ENCODE results near the gene XG.
"Not testable (repeated sequence)": the region's sequence is repeated elsewhere in the genome, so short reads cannot be mapped to it uniquely, and the experiment has no call there.

DNA sequence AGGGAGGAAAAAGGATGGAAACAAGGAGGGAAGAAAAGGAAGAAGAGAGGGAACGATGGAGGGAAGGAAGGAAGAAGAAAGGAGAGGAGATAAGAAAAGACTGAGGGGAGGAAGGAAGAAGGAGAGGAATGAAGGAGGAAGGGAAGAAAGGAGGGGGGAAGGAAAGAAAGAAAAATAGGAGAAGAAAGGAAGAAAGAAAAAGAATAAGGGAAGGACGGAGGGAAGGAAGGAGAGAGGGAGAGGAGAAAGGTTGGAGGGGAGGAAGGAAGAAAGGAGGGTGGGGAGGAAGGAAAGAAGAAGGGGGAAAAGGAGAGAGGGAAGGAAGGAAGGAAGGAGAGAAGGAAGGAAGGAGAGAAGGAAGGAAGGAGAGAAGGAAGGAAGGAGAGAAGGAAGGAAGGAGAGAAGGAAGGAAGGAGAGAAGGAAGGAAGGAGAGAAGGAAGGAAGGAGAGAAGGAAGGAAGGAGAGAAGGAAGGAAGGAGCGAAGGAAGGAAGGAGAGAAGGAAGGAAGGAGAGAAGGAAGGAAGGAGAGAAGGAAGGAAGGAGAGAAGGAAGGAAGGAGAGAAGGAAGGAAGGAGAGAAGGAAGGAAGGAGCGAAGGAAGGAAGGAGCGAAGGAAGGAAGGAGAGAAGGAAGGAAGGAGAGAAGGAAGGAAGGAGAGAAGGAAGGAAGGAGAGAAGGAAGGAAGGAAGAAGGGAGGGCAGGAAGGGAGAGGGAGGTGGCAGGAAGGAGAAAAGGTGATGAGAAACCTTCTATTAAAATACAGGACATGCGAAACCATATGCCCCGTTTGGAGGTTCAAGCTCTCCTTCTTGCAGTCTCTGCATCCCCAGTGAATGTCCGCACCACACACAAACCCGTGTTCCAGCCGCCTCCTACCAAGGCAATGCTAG is 21.6 kb downstream of the XG start:
- TF ChIP-seq, protein P1, sequence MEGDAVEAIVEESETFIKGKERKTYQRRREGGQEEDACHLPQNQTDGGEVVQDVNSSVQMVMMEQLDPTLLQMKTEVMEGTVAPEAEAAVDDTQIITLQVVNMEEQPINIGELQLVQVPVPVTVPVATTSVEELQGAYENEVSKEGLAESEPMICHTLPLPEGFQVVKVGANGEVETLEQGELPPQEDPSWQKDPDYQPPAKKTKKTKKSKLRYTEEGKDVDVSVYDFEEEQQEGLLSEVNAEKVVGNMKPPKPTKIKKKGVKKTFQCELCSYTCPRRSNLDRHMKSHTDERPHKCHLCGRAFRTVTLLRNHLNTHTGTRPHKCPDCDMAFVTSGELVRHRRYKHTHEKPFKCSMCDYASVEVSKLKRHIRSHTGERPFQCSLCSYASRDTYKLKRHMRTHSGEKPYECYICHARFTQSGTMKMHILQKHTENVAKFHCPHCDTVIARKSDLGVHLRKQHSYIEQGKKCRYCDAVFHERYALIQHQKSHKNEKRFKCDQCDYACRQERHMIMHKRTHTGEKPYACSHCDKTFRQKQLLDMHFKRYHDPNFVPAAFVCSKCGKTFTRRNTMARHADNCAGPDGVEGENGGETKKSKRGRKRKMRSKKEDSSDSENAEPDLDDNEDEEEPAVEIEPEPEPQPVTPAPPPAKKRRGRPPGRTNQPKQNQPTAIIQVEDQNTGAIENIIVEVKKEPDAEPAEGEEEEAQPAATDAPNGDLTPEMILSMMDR (conservative IDR thresholded peaks at IDR 0.05 in 1 of 2, IDR thresholded peaks at IDR 0.05 in 1 of 2; ENCODE audit: low read depth in 1 of 2, low read length in 2 of 2) = not testable (repeated sequence)
- not testable (repeated sequence) for TF ChIP-seq EZH2 (IDR thresholded peaks at IDR 0.05; ENCODE audit: low read length, missing control alignments)

Data from fibroblast of lung (primary cell).